ENCODE results near the gene PDE6H.

Gene PDE6H

DNA sequence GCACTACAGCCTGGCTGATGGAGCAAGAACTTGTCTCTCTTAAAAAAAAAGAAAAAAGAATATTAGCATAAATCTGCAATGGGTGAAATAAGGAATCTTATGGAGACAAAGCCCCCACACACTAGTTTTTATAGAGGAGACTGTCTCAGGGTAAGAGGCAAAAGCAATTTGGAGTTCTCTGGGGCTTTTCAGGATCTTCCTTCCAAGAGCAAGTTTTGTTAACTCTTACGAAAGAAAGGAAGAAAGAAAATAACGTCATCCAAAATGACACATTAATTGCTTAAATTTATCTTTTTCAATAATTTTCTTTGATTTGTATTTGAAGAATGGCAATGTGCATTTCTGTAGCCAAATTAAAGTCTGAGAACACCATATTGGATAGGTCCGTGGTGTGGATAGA, 3.8 kb downstream of the PDE6H start:
- DNase-seq: no peak

DNA sequence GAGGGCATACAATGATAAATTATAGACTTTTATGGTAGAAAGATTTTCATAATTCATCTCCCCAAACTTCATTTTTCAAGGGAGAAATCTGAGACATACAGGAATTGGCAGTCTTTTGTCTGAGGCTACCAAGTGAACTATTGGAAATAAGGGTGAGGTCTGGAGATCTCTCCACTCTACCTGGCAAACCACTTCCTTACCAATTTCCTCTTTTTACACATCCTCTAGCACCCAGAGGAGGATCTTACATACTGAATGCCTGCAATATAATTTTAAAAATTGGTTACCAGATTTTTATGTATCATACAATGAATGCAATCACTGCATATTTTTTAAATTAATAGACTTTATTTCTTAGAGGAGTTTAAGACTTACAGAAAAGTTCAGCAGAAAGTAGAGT, 6.6 kb downstream of the PDE6H start:
- DNase-seq: no peak

DNA sequence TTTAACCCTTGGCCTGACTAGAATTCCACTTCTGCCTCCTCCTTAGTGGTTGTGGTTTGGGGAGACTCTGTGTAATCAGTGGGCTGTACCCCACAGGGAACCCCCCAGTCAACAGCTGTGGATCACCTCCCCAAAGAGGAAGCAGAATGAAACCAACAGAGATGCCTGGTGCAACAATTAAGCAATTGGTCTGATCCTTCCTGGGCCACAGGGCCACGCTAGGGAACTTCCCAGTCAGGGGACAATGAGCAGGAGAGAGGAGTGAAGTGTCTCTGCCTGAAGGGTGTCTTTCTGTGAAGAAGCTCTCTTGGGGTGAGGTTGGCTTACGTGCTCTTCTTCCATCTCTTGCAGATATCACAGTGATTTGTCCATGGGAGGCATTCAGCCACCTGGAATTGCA, 8.2 kb downstream of the PDE6H start:
- peak; percentile 65 for DNase-seq

DNA sequence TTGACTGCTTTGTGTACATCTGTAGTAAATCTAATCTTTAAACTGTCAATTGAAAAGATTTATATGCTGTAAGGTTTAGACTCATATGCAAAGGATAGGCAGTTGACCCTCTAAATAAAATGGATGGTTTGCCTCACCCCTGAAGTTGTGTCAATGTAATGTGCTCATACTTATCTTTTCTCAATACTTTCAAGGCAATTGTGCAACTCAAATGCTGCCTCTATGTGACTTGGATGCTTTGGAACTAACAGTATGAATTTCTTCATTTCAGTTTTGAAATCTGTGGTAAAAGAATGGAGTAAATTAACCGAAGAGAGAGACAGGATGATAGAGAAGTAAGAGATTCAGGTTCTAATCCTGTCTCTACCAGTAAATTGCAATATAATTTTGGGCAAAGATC, 9.7 kb downstream of the PDE6H start:
- DNase-seq: no peak

DNA sequence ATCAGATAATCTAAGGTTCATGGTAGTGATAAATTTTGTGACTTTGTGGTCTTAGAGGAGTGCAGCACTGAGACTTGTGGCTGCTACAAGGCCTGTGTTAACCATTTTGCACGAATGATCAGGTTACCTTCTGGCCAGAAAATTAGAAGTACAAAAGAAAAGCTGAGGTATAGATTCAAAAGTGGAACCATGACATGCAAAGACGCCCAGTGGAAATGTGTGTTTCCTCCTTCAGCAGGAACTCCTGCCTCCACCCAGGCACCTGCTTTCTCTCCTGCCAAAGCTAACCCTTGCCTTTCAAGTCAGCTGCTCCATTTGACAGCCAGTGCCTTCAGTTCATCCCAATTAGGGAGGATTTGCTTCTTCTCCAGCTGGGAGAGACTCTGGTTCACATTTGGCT, 10.1 kb downstream of the PDE6H start:
- DNase-seq: no peak

DNA sequence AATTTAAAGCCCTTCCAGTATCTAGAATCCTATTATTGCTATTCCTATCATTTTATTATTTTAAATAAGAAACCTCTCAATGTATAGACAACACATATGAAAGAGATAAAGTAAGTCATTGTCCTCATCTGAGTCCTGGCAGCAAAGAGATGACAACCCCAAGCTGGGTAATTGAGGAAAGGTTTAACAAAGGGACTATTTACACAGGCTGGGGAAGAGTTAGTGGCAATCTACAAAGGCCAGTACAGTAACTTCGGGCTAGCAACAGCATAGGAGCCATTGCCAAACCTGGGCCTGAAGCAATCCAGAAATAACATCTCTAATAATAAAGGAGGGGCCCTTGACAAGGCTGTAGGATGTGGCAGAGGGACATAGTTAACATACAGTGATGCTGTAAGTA, 11.2 kb downstream of the PDE6H start:
- DNase-seq: no peak

DNA sequence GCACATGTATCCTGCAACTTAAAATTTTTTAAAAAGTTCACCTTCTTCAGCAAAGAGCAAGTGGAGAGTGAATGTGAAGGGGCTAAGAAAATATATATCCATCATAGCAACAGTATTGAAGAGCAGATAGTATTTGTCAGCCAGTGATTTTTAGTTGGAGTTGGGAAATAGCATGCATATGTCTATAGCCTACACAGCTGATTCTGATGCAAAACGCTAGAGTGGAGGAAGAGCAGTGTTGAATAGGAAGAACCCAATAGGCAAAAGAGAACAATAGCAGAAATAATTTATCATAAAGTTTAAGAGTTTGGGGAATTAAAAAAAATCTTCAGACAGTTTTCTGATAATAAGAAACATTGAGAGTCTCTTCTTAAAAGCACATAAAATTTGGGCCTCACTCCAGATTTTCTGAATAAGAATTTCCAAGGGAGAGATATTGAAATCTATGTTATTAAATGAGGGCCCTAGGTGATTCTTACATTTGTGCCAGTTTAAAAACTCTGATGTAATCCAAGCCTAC, 12.0 kb downstream of the PDE6H start:
- no peak for DNase-seq

DNA sequence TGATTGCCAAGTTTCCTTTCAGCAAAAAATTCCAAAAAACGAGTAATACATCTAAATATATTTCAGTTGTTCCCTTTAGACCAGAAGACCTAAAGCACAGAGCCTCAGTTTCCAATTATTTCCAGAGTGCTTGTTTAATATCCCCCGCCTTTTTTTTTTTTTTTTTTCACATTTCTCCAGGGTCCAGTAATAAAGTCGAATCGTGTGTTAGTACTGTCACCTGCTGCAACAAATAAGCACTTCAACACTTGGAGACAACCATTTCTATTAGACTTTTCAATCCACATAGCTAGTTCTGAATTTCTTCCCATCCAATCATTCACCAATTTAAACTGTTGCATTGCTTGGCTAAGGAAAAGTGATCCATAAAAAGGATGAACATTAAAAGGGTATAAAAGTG, 13.6 kb downstream of the PDE6H start:
- DNase-seq: no peak

DNA sequence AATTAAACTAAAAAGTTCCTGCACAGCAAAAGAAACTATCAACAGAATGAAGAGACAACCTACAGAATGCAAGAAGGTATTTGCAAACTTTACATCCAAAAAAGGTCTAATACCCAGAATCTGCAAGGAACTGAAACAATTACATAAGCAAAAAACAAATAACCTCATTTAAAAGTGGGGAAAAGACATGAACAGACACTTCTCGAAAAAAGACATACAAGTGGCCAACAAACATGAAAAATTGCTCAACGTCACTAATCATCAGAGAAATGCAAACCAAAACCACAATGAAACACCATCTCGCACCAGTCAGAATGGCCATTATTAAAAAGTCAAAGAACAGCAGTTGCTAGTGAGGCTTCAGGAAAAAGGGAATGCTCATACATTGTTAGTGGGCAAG, 15.2 kb downstream of the PDE6H start:
- no peak for DNase-seq

DNA sequence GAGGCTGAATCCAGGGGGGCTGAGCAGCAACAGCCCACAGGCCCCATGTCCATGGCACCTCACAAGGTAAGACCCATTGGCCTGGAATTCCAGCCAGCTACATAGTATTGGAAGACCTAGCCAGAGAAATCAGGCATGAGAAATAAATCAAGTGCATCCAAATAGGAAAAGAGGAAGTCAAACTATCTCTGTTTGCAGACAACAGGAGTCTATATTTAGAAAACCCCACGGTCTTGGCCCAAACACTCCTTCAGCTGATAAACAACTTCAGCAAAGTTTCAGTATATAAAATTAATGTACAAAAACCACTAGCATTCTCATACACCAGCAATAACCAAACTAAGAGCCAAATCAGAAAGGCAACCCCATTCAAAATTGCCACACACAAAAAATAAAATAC, 16.9 kb downstream of the PDE6H start:
- no peak for DNase-seq

DNA sequence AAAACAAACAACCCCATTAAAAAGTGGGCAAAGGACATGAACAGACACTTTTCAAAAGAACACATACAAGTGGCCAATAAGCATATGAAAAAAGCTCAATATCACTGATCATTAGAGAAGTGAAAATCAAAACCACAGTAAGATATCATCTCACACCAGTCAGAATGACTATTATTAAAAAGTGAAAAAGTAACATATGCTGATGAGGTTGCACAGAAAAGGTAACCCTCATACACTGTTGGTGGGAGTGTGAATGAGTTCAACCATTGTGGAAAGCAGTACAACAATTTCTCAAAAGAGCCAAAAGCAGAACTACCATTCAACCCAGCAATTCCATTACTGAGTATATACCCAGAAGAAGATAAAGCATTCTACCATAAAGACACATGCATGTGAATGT, 18.2 kb downstream of the PDE6H start:
- no peak for DNase-seq

DNA sequence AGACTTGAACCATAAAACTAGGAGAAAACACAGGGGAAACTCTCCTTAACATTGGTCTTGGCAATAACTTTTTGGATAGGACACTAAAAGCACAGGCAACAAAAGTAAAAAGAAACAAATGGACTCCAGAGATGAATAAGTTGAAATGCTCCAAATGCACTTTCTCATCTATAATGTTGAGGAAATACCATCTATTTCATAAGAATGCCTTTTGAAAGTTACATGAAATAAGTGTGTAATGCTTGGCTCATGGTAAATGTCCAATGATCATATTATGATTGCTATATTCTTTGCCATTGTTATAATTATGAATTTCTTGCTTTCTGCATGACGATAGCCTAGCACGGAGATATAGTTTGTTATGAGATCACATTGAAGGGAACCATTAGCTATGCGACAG, 19.8 kb downstream of the PDE6H start:
- DNase-seq: no peak

DNA sequence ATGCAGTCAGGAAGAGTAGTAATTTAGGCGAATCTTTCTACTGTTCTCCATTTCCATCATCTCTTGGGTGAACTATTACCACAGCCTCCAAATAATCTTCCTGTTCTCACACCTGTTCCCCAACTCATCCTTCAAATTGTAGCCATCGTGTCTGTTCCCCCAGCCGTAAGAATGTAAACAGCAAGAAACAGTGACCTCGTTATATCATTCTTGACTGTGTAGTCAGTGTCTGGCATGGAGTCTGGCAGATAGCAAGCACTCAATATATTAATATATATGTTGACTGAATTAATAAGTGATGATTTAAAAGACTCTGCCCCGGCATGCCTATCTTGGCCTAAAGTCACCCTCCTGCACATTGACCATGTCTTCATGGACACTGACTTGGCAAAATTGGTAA, 20.3 kb downstream of the PDE6H start:
- no peak for DNase-seq

DNA sequence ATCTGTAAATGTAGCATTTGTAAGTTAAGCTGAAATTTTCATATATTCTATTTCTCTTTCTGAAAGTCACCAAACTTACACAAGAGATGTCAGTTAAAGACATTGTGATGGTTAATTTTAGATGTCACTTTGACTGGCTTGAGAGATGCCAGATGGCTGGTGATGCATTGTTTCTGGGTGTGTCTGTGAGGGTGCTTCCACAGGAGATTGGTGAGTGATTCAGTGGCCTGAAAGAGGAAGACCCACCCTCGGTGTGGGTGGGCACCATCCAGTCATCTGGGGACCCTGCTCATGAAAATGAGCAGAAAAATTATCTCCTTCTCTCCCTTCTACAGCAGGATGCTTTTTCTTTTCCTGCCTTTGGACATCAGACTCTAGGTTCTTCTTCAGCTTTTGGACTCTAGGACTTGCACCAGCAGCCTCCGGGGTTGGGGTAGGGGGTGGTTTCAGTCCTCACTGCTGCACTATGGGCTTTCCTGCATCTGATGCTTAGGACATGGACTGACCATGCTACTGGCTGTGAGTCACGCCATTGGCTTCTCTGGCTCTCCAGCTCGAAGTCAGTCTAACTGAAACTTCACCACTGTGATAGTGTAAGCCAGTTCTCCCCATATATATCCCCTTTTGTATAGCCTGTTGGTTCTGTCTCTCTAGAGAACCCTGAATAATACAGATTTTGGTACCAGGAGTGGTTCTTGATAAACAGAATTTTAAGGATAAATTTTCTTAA, 20.9 kb downstream of the PDE6H start:
- no peak for DNase-seq

DNA sequence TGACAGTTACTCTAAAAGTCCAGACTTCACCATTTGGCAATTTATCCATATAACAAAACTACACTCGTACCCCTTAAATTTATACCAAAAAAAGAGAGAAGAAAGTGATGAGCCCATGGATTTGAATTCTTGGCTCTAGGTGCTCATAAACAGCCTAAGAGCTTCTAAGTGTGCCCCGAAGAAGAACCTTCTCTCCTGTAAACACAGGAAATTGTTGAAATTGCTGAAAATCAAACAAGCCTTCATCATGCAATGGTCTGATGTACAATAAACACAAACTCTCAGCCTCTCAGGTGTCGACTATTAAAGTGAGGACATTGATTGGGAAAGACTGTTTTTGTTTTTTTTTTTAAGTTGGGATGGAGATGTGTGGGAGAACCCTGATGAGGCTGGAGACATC, 21.8 kb downstream of the PDE6H start:
- no peak for DNase-seq

DNA sequence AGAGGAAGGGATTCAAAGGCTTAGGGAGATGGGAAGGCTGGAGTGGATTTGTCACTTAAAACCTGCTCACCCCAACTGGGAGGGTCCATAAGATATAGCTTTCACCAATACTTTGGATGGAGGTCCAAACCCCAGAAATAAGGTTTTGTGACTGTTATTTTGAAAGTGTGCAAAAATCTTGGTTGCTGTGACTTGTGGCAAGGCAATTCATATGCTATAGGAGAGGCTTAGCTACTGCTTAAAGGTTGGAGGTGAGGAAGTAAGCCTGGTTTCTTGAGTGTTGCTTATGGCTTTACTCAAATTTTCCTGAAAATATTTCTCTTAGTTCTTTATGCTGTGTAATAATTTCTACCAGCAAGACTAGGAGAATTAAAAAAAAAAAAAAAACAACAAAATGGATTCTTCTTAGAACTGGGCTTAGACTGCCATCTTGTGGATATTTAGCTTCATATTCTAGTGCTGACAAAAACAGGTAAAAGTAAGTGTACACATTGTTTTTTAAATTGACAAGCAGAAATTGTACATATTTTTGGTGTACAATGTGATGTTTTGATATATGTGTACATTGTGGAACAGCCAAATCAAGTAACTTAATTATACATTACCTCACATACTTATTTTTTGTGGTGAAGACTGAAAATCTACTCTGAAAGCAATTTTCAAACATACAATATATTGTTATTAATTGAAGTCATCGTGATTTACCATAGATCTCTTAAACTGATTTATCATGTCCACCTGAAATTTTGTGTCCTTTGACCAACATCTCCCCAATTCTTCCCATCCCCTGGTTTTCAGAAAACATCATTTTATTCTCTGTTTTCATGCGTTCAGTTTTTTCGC, 23.0 kb downstream of the PDE6H start:
- DNase-seq: no peak

DNA sequence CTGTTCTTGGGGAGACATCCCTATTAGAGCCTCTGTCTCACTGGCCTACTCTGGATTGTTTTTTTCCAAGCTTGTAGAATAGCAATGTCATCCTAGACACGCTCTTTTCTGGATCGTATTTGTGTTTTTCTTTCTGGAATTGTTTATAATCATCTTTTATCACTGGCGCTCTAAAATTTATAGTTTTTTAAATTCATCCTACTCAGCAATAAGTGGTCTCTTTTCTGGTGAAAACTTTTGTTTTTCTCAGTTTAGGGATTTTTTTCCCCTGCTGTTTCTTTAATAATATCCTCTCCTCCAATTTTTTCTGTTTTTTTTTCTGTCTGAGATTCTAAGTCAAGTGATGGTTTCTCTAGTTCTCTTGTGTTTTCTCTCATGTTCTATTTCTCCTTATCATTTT, 25.2 kb downstream of the PDE6H start:
- DNase-seq: no peak

DNA sequence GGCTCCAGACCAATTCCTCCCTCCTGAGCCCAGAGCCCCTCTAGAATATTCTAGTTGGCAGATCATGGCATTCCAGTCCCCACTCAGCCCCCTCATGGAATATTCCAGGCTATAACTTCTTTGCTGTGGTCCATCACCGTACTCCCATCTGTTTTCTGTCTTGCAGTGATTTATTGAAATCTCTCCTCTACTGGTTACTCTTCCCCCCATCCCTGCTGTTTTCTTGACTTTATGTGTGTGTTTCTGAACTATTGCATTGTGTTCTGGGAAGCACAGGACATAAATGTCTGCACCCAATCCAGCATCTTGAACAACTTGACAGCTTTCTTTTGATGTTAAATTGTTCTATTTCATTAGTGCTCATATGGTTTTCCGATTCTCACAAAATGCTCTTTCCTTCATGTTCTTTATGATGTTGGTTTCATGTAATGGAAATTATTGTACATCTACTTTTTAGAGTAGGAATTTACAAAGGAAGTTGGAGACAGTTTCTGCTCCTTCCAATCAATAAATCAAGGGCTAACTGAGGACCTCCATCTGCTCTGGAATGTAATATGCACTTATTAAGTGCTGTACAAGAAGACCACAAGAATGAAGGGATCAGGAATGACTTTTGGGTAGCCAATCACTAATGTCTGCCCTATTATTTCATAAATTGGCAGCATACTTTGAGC, 26.3 kb downstream of the PDE6H start:
- DNase-seq: no peak

DNA sequence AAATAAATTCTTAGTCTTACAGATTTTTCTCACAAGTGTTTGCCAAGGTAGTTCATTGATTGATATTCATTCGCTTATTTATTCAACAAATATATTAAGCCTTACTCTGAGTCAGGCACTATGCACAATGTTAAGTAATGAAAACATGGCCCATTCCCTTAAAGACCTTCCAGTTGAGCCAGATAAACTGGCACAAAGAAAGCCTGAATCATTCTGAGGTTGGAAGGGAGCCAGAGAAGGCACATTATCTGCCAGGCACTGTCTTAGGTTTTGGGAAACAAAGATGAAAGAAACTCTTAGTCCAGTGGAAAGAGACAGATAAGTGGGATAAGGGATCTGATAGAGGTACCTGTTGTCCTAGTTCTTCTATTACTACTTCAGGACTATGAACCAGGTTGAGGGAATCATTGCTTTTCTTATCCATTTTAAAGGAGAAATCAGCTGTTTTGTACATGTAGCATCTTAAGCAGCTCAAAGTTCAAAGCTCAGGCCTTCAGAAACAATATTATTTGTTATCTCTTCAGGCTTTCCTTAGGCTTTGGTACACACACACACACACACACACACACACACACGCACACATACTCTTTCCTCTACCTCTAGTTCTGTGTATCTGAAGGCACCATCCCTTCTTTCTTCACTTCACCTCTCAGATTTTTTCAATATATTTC, 27.0 kb downstream of the PDE6H start:
- no peak for DNase-seq

DNA sequence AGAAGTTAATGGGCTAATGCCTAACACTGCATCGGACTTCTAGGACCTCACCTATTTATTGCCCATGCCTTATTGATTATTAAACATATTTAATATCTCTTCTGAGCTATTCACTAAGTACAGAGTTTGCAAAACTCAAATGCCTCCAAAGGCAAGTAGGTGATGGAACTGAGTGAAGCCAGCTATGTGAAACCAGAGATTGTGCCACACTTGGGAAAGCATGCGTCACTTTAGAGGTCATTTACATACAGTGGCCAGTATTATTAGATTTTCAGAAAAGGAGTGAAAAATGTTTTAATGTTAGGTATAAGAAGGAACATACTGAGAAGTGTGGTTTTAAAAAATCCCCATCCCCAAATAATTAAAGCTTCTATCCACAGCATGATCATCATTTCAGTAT, 27.7 kb downstream of the PDE6H start:
- no peak for DNase-seq

DNA sequence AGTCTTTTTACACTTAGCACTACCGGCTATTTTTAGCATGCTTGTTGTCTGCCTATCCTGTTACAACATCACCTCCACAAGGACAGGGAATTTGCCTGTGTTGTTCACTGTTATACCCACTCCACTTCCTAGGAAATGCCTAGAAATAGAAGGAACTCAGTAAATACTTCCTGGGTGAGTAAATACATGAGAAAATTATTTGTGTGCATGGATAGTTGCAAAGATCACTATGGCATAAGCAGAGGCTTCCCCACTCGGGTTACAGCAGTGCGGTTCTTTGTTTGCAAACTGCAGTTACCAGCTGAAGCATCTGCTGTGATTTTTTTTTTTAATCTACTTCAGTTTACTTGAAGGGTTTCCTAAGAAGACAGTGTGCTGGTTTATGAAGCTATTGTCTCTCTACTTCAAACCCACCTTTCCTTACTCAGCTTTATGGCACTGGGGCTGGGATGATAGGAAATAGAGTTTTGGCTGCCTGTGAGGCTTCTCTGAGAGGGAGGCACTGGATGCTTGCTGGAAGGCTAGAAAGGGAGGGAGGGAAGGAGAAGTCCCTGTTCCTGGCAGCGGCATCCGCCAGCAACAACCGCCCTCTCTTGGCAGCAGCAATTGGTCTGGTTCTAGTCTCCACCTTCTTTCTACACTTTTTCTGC, 29.0 kb downstream of the PDE6H start:
- no peak for DNase-seq

DNA sequence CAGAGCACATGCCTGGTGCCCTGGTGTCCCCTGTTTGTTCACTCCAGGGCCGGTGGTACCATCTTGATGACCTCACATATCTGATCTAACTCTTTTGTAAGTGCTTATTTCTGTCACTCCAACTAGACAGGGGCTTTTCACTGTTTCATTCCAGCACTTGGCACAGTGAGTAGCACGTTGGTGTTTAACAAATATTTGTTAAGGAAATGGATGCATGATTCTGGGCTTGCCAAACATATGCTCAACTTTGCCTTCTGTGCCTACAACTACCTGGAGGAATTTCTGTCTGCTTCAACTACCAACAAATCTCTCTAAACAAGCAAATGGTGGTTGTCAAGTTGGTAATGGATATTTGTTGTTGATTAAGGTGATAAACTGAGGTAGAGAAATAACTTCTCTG, 31.6 kb downstream of the PDE6H start:
- DNase-seq: no peak

DNA sequence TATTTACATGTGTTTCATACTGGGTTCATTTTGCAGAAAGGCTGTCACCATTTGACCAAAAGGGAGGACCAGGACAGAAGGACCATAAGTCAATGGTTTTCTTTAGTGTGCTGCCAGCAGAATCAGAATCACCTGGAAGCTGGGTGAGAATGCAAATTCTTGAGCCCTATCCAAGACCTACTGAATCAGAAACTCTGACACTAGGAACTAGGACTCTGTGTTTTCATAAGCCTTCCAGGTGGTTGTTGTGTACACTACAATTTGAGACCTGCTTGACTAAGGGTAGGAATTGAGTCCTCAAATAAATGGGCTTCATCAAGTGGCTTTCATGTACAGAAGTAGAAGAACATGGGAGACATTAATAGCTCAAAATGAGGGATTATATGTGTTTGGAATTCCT, 32.2 kb downstream of the PDE6H start:
- DNase-seq: no peak
